ENCODE data around the gene PTPRM.

- TF ChIP-seq YY1 (IDR thresholded peaks at IDR 0.05; ENCODE audit: insufficient read depth, insufficient read length), result no peak
- no peak for TF ChIP-seq SUZ12 (IDR thresholded peaks at IDR 0.05; ENCODE audit: extremely low read depth, insufficient read depth, insufficient read length)
- TF ChIP-seq ZNF274 (IDR thresholded peaks at IDR 0.05; ENCODE audit: low read depth, low read length), result no peak
These were observed 351.6 kb downstream of the PTPRM start for GRCh38 chr18:7918701-7919100.
